Measurements from ENCODE around the gene ZNF784.

ZNF784 gene

GRCh38 chr19:55656552-55656951, 32.2 kb upstream of the ZNF784 start:
- no peak for DNase-seq

GRCh38 chr19:55655648-55656040, 31.3 kb upstream of the ZNF784 start:
- DNase-seq: no peak

DNA sequence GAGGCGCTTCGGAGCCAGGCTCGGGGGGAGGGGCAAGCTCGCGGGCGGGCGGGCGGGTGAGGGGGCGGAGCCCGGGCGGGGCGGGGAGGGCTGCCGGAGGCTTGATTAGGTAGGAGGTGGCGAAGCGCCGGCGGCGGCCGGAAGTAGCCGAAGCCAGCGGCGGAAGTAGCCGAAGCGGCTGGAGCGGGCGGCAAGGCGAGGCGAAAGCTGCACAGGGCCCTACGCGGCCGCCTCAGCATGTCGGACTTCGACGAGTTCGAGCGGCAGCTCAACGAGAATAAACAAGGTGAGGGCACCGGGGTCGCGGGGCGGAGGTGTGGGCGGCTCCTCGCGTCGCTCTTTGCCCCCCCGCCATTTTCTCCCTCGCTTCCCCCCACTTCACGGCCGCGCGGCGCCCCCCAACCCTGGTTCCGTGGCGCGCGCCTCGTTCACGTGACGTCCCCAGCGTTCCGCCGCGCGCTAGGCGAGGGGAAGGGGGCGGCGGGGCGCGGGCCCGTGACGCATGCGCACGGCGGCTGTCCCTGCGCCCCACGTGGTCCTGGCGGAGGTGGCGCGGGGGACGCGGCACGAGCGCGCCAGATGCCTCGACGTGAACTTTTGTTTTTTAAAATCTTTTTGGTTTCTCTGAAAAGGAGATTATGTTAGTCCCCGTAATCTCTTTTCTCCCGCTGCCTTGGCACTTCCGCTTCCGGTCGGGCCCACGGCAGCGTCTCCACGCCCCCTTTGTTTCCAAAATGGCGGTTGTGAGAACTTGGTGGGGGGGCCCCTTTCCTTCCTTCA, 30.7 kb upstream of the ZNF784 start, which contains the start of gene U2AF2:
U2AF2 (plus strand) TSS at position 168 of the 780 bp plus-strand sequence; CDS start at position 238, 70 bp downstream.
- peak; percentile 53 to 98 for DNase-seq

DNA sequence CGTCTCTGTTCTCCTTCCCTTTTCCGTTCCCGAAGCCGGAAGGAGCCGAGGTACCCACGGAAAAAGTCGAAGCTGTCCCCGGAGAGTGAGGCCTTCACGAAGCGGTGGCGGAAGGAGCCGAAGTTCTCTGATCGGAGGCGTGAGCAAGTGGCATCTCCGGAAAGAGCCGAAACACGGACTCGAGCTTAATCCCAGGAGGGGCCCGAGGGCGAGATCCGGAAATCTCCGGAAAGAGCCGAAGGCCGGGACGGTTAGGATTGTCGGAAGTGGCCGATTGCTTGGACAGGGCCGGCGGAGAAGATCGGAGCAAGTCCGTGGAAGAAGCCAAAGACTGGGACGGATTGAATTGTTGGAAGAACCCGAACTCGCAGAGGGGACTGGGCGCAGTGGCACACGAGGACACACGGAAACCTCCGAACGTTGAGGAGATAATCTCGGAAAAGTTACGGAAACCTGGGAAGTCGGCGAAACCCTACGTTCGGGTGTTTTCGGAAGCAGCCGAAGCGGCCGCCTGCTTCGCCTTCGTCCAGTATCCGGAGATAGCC, 30.0 kb upstream of the ZNF784 start:
- peak; percentile 99 to 100 for DNase-seq

DNA sequence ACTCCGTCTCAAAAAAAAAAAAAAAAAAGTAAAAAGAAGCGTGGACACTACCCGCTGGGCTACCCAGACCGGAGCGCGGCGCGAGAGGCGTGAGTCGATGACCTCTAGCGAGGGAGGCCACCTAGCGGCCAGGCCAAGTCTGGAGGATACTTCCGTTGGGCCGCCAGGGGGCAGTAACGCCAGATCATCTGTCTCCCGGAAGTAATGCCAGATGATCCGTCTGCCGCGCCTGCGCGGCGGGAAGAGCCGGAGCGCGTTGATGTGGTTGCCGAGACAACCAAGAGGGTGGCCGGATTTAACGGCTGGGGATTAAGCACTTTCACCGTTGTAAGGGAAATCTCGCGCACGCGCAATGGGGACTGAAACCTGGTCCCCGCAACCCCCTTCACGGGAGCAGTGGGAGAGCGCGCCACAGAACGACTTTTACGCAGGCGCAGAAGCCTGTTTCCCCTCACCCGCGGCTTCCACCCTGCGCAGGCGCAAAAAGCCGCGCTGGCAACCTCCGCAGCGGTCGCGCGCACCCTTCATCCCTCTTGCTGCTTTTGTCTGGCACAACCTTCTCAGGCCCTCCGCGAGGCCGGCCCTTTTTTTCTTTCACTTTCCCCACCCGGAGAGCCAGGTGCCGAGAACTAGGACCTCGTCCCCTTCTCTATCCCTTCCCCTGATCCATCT, 29.4 kb upstream of the ZNF784 start:
- peak; percentile 99 for DNase-seq

GRCh38 chr19:55652311-55653128, 28.2 kb upstream of the ZNF784 start:
- no peak for DNase-seq

GRCh38 chr19:55651236-55651635, 26.9 kb upstream of the ZNF784 start:
- DNase-seq: no peak

- DNase-seq: no peak
Measured at GRCh38 chr19:55650602-55651230, 26.4 kb upstream of the ZNF784 start.

DNA sequence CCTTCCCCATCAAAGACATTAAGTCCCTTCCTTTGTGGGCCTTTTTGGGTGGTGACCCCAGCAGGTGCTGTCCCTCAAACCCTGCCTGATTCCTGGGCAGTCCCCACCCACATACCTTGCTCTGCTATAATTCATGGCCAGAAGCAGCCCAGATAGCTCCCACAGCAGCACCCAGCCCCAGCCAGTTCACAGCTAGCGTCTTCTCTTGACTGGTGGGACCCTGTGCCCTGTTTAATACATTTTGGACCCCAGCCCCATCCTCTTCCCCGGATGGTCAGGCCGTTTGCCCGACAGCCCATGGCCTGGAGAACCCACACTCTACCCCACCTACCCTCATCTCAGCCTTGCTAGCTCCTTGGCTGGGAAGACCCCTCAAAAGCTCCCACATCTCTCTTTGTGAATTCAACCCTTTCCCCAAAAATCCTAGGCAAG, 25.8 kb upstream of the ZNF784 start:
- DNase-seq: no peak

DNA sequence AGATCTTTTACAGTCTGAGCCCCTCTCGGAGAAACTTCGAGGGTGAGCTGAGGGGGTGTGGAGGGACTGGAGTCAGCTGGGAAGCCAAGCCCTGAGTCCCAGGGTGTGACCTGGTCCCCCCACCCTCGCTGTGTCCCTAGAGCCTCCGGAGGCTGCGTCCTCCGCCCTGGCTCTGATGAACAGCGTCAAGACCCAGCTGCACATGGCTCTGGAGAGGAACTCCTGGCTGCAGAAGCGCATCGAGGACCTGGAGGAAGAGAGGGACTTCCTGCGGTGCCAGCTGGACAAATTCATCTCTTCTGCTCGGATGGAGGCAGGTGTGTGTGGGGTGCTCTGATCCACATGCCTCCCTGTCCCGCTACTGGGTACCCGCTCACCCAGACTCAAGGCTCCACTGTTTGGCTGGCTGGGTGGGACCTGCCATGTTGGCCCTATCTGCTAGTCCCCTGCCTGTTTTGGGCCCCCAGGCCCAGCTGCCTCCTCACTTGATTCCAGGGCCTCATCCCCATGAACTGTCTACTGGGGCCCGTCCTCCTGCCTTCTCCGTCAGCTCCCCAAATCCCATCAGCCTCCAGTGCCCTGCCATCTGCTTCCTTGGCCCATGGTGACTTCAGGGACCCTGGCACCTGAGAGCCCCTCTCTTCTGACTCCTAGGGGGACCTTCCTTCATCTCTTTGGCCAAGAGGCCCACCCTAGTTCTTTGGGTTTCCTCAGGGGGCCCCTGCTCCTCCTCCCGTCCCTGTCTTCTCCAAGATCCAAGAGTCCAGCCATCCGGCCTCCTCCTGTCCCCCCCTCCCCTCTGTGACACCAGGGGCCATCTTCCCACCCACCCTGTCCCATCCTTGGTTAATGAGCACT, 25.1 kb upstream of the ZNF784 start:
- DNase-seq: no peak

DNA sequence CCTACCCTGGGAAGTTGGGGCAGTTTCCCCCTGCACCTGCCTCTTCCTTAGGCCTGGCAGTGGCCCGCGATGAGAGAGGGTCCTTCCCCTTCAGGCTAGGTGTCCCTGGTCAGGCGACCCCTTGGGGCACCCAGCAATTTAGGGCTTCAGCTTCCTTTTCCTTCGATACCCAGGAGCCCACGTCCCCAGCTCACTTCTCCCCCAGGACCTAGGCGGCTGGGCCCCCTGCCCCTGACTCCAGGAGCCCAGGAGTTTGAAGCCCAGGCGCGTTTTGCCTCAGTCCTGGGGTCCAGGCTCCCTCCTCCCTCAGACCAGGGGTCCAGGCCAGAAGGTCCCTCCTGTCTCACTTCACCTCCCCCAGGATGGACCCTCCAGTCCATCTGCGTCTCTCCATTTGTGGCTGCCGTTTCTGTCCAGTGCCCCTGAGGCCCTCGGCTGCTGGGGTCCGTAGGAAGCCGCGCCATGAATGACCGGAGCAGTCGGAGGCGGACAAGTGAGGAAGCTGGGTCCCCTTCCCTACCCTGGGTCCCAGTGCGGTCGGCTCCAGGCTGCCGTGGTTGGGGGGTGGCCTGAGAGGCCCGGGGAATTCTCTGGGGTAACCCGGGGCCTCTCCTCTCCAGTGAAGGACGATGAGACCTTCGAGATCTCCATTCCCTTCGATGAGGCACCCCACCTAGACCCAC, 24.4 kb upstream of the ZNF784 start:
- DNase-seq: peak in 1 of 2 experiments; percentile 62

DNA sequence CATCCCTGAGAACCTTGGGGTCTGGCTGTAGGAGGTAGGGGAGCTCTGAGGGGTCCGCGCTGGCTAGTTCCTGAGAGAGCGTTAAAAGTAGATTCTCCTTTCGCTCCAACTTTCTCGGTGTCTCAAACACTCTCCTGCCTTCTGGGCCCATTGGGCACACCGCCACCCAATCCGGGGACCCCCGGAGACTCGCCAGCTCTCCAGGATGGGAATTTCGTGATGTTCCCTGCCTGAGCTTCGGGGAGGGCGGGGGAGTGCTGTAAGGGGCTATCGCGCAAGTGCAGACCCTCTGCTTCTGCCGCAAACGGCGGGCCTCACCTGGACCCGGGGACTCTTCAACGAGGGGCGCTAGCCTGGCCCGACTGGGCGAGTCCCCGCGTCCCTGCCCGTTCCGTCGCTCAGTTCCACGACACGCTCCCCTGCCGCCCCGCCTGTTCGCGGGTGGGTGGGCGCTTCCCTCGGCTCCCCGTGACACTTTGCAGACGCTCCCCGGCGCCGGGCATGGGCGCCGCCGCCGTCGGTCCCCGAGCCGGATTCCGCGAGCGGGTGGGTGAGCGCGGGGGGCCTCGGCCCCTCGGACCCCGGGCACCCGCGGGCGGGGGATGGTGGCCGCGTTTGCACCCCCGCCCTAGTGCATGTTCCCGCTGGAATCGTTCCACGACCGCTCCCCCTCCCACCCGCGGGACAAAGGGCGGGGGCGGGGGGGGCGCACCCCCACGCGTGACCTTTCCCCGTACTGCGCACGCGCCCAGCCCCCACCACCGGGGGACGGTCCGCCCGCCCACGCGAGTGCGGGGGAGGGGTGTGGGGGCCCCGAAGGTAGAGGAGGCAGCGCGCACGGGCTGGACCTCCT, 23.6 kb upstream of the ZNF784 start, which contains the start of gene CCDC106:
CCDC106 (plus strand) TSS at position 481 of the 853 bp plus-strand sequence. CDS start 835 bp downstream, outside the sequence.
- peak; percentile 51 to 93 for DNase-seq

DNA sequence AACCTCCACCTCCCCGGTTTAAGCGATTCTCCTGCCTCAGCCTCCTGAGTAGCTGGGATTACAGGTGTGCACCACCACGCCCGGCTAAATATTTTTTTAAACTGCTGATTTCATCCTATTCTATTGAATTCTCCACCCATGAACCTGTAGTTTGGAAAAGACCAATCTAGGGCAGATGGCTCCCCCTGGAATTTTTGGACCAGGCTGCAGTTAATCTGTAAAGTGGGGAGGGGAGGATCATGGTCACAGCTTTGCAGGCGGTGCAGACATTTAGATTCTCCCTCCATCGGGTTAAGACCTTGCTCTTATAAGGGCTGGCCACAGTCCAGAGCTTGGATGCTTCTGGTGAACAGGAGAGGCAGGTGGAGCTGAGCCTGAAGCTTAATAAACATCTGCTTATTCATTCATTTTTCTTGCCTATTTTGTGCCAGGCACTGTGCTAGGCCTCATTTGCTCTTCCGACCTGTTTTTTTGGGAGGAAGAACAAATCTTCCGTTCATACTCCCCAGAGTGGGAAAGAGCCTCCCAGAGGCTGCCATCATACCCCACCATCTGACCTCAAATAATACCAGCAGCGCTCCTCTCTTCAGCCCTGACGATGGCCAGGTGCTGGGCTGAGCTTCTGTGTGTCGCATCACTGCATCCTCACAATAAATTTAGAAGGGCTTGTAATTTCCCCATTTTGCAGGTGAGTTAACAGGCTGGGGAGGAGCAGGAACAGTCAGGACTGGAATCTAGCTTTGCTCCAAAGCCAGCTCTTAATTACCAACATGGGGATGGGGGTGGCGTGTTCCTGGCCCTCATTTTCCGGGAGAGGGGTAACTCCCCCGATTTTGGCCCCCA, 22.7 kb upstream of the ZNF784 start:
- peak in 1 of 2 experiments; percentile 53 for DNase-seq

DNA sequence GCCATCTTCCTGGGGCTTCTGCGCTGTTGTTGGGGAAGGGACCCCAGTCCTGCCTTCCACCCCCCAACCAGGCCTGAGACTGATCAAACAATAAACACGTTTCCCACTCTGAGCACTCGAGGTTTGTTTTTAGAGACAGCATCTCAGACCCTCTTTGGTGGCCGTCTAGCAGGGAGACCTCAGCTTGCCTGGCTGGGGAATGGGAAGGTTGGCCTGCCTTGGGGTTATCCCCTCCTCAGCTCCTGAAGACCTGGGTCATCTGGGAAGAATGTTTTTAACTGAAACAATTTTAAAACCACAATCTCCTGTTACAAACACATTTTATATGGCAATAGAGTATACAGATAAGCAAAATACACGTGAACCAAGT, 21.1 kb upstream of the ZNF784 start:
- no peak for DNase-seq

- no peak for DNase-seq
Measured at GRCh38 chr19:55644842-55645511, 20.6 kb upstream of the ZNF784 start.

DNA sequence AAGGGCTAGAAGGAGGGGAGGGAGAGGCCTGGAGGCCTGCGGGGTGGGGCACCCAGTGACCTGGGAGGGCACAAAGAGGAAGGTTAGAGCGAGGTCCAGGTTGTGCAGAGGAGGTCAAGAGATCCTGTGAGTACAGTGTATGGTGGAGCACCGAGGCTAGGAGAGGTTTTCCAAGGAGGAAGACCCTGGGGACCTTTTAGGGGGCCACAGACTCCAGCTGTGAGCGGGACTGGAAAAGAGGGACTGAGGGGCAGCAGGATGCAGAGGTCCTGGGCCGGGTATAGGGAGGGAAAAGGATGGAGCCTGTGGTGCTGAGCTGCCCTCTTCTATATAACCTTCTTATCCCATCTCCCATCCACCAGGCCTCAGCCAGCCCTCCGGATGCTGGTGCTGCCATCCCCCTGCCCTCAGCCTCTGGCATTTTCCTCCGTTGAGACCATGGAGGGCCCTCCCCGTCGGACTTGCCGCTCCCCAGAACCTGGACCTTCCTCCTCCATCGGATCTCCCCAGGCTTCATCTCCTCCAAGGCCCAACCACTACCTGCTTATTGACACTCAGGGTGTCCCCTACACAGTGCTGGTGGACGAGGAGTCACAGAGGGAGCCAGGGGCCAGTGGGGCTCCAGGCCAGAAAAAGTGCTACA, 19.9 kb upstream of the ZNF784 start:
- DNase-seq: no peak

DNA sequence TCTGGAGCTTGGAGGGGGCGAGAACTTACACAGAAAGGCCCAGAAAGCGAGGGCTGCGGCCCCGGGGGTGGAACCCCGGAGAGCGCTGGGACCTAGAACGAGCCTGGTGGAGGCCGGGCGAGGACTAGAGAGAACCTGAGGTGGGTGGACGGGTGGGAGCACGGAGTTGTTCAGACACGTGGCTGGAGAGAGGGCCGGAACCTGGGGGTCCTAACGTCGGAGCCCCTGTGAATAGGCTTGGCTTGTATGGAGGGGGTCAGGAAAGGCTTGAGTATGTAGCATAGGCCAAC, 19.5 kb upstream of the ZNF784 start:
- DNase-seq: no peak
